AG10803 (cell line): ENCODE results near the gene DDX39A.

Experiments
- DNase-seq: peaks from one replicate; pipeline ENCODE4 v3.0.0; 2010; ENCODE audit warnings: low read depth
- H3K4me3 ChIP-seq: 2 replicates; pipeline ENCODE4 v1.5.1; 2011; ENCODE audit warnings: mild to moderate bottlenecking, low read length, control low read depth
- CTCF ChIP-seq: conservative IDR thresholded peaks from 2 replicates; pipeline ENCODE4 v1.5.1; 2011; ENCODE audit warnings: mild to moderate bottlenecking, low read length, control low read depth, inconsistent platforms

DDX39A gene

GRCh38 chr19:14418856-14419105 is 360 bp downstream of the DDX39A start:
- TF ChIP-seq CTCF = no peak
- DNase-seq = no peak
- peak overlapping the region; percentile 84 for H3K4me3 ChIP-seq

DNA sequence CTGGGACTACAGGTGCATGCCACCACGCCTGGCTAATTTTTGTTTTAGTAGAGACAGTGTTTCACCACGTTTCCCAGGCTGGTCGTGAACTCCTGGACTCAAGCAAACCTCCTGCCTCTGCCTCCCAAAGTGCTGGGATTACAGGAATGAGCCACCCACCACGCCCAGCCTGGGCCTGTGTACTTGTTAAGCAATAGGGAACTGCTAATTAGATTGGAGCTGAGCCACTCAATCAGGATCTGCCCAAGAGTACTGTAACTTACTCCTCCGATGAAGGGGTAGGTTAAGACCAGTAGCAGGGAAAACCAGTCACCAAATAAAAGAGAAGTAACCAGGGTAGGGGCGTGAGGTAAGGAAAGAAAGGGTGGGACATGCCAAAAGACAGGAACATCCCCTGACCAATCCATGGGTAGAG is 2.3 kb downstream of the DDX39A start:
- TF ChIP-seq CTCF = no peak
- peak; percentile 62 for DNase-seq
- no peak overlapping the region for H3K4me3 ChIP-seq

- no peak overlapping the region for H3K4me3 ChIP-seq
- no peak for DNase-seq
- TF ChIP-seq CTCF = no peak
Observed at GRCh38 chr19:14414926-14415690, 4.0 kb downstream of the DDX39A start.

DNA sequence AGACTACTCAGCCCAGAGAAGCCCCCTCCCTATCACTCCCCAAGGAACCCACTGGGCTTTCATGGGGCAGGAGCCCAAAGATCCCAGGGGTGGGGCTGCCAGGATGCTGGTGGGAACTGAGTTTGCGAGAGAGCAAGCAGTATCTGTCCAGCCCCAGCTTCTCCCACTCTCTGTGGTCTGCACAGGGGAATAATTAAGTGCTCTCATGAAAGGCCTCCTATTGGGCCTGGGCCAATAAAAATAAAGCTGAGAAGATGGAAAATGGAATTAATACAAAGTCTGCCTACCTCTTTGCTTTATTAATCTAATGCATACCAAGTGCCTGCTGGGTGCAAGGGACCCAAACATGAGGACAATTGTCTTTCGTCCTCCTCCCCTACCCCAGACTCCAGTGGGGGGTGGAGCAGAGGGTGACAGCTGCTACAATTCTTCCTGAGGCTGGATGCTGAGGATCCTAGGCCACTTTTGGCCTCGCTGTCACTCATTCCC is 5.4 kb downstream of the DDX39A start:
- DNase-seq = no peak
- H3K4me3 ChIP-seq = no peak overlapping the region
- TF ChIP-seq CTCF = no peak

- DNase-seq = no peak
- no peak for TF ChIP-seq CTCF
- H3K4me3 ChIP-seq = no peak overlapping the region
Observed at GRCh38 chr19:14412996-14413692, 6.0 kb downstream of the DDX39A start.

- TF ChIP-seq CTCF = no peak
- DNase-seq = no peak
Observed at GRCh38 chr19:14412324-14412995, 6.7 kb downstream of the DDX39A start.

GRCh38 chr19:14411938-14412245 is 7.2 kb downstream of the DDX39A start:
- no peak overlapping the region for H3K4me3 ChIP-seq
- DNase-seq = no peak
- no peak for TF ChIP-seq CTCF

More at GRCh38 chr19:14412324-14412995, 6.7 kb downstream of the DDX39A start:
- no peak overlapping the region for H3K4me3 ChIP-seq
